Stimulated activated CD8-positive, alpha-beta memory T cell treated with anti-CD3 and anti-CD28 coated beads, Interleukin-2, amount 100 ng/mL, for 1 hour (primary cell): Measurements from ENCODE around the gene DARS1.
A peak's percentile ranks its signal among the peaks of the same experiment; 100 is the strongest.

Source experiments
- DNase-seq, 2 donors: peaks; one replicate each; pipeline ENCODE4 v3.0.0-alpha.2; 2020; ENCODE audit warnings: low read depth in 2 of 2

The DARS1 gene

GRCh38 chr2:136015699-136016098 lies 30.3 kb upstream of the DARS1 start:
- no peak for DNase-seq

DNA sequence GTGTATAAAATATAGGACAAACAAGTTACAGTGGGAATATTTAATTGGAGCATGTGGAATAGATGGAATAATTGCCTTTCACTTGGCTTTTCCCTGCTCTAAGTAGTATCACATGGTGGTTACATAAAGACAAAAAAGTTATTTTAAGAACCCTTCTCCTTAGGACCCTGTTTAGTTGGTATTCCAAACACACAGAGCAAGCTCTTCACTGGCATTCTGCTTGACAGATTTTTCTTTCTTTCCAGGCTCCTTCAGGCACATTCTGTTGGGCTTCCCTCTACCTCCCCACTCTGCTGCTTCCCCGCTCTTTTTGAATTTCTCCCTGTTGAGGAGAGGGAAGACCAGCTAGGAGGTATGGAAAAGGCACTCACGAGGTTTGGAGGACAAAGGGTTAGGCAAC lies 29.0 kb upstream of the DARS1 start:
- no peak for DNase-seq

DNA sequence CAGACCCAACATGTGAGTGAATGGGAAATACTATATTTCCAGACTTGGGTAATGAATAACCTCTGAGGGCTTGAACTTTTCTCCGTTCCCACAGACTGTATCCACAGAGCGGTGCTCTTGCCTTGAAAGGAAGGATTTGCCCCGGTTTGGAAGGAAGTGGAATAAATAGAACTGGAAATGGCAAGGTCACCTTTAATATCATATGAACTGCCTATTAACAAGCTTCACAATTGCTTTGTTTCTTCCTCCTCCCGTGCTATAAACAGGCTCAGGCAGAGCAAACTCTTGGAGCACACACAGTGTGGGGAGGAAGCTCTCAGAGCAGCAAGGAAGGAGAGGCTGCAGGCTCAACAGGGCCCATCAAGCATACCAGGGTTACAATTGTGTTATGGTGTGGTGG lies 28.5 kb upstream of the DARS1 start:
- no peak for DNase-seq

DNA sequence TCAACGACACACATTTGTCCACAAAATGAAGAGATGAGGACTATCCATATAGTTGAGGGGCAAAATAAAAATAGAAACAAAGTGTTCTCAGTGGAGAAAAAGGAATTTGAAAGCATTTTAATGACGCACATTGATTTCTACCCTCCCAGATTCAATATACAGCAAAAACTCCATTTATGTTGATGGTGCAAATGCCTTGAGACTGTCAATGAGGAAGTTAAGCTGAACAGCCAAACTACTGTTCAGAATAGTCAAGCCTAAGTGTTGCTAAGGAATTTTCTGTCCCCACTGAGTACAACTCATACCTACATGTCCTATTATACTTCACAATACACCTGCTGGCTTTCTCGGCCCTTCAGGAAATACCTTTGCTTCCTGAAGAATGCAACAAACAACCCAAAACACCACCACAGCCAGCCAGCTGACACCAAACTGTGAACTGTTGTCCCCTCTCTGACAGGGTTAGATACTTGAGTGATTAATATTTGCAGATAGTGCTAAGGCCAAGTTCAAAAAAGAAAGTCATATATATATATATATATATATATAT lies 27.8 kb upstream of the DARS1 start:
- DNase-seq, result no peak

- no peak for DNase-seq
Observed at GRCh38 chr2:136012315-136012714, 26.9 kb upstream of the DARS1 start.

- DNase-seq, result no peak
Observed at GRCh38 chr2:136010126-136010525, 24.7 kb upstream of the DARS1 start.

- peak; percentile 34 to 40 for DNase-seq
Observed at GRCh38 chr2:136008205-136008865, 22.9 kb upstream of the DARS1 start.

GRCh38 chr2:136006658-136007057 lies 21.2 kb upstream of the DARS1 start:
- no peak for DNase-seq

DNA sequence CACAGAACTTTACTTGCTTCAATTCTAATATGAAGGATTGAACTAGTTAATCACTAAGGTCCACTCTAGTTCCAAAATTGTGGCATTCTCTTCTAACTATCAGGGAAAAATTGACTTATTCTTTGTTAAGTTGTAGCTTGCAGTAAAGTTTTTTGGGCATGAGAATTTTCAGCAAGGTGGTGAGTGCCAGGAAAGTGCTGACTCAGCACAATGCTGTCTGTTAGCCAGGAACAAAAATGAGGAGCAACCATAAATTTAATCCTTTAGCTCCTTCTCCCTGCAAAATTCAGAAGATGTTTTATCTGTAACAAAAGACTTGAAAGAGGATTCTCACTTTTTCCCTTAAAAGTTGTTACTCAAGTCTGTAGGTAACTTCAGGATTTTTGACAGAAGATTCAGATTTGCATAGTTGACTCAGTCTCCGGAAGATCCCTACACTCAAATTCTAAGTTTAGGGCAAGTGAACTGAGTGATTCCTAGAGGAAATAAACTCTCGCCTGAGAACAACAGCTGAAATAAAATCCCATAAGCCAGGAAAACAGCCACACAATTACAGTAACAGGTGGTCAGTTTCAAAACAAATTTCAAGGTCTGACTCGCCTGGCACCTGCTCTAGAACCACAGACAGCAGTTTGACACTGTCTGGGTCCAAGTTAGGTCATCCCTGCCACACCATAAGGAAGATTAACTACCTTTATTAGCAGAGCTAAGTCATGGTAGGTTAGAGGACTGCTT lies 20.2 kb upstream of the DARS1 start:
- no peak for DNase-seq

- no peak for DNase-seq
Observed at GRCh38 chr2:136004965-136005364, 19.5 kb upstream of the DARS1 start.

DNA sequence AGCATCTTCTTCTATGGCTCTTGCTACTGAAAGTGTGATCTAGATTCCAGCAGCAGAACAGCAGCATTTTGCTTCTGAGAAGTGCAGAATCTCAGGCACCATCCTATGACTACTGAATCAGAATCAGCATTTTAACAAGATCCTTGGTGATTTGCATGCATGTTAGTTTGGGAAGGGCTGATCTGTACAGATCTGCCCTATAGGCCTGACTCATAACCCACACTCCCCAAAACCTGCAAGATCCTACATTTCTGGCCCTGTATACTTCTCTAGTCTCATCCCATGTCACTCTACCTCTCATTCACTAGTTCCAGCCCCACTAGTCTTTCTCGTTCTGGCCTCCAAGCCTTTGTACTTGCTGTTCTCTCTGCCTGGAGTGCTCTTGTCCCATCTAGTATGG lies 15.7 kb upstream of the DARS1 start:
- DNase-seq, result no peak

DNA sequence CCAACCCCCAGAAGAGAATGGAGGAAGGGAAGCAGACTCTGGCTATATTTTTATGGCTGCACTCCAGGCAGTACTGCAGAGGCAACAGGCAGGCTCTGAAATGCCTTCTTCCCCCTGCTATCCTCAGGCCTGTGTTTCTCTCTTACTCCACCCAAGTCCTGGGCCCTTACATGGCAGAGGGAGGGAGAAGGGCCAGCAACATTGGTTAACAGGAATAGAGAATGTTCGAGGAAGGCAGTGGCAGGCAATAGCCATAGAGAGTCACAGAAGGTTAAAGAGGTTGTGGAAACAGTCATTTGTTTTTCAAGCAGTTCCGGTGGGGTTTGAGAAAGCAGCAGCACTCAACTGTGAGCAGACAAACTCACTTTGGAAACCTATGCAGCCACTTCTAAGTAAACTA lies 15.1 kb upstream of the DARS1 start:
- DNase-seq, result no peak

DNA sequence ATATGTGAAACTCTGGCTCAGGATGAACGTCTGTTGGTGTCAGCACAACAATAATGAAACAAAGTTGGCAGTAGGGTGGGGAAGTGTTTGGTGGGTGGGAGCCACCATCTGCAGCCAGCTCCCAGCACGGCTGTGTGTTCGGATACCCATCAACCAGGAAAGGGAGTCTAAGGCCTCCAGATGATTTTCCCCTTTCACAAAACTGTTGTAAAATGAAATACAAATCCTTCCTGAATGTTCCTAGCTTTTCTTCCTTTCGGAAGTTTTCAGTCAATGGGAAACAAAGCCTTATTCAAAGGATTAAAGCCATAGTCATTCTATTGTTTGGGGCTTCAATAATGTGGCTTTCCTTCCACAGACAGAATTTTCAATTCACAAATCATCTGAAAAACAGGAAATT lies 14.5 kb upstream of the DARS1 start:
- no peak for DNase-seq

DNA sequence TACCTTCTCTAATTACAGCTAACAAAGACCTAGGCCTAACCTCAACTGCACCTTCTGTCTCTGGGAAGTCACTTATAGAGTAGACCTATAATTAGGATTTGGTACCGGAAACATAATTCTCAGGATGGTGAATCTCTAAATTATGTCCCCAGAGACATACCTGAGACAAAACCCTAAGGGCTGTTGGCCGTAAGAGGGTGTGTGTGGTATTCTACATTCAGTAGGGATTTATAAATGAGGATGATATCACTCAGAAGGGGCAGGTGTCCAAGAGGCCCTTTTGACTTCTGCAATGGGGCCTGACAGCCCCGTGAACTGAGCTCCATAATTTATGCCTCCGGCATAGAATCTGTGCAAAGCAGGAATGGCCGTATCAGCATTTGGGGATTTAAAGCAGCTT lies 13.5 kb upstream of the DARS1 start:
- no peak for DNase-seq

DNA sequence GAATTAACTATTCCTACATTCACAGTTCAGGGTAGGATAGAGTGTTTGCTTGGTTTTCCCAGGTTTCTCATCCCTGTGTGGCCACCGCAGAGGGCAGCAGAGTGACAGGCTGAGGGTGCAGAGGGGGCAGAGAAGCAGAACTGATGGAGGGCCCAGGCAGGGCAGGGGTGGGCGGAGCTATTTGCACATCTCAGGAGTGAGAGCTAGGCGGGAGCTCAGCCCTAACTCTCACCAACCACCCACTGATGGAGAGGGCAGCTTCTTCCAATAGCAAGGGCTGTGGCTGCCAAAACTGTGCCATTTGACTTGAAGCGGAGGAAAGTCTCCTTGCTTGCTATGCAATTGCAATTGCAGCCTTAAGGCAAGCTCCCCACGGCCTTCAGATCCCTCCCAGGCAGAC lies 12.0 kb upstream of the DARS1 start:
- DNase-seq, result no peak

- no peak for DNase-seq
Observed at GRCh38 chr2:135996304-135996703, 10.9 kb upstream of the DARS1 start.

GRCh38 chr2:135994281-135994680 lies 8.9 kb upstream of the DARS1 start:
- no peak for DNase-seq

GRCh38 chr2:135993421-135993820 lies 8.0 kb upstream of the DARS1 start:
- no peak for DNase-seq

DNA sequence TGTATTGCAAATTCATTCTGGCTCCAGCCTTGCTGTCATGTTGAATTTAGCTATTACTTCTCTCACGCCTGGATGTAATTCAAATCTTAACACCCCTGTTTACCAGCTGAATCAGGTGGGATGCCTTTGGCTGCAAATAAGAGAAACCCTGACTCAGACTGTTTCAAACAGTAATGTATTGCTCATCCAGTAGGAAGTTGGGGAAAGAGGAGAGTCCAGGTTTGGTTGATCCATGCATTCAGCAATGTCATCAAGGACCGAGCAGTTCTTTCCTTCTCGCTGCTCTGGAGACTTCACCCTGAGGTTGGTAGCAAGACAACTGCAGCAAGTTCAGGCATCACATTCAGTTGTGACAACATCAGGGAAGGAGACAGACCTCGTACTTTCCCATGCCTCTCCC lies 6.4 kb upstream of the DARS1 start:
- no peak for DNase-seq

DNA sequence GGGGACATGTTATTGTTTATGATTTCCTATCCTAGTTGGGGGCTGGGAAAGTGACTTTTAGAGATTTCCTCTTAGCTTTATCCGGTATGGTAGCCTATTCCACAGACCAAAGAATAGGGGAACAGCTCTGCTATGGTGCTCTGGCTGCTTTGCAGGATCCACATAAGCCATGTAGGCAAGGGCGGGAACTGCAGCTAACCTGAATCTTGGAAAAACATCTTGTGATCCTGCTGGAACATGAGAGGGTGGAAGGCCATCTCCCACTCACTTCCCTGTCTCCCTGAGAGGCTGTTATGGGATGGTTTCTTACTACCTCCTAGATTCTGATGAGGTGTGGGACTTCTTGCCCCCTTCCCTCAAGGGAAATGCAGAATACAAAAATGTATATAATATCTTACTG lies 2.0 kb upstream of the DARS1 start:
- no peak for DNase-seq

GRCh38 chr2:135986507-135986906 lies 1.1 kb upstream of the DARS1 start:
- no peak for DNase-seq

DNA sequence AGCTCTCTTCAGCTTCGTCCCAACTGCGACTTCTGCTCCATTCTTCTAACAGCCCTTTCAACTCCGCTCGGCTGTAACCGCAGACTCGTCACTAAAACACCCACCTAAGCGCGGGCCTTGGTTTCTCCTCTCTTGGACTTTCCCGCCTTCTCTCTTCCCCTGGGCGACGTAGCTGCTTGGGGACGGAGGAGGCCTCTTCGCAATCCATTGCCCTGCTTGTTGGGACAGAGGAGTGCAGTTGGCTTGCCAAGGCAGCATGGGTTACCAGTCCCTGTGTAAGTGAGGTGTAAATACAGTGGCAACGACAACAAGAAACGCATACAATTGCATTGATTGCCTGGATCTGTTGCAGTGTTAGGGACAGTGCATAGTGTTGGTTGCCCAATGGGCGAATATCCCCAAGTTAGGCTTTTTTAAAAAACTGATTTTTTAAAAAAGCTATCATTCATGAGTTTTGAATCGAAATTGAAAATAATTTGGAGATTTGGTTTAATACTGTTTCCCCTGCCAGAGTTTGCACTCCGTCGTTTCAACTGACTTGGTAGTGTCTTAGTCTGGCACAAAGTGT lies 484 bp upstream of the DARS1 start:
- no peak for DNase-seq
